ENCODE data around the gene ZC3H13. TPM values are rescaled to one million over a fixed set of nuclear protein-coding genes. Genes with fewer than 3 reads are reported as not detected.

The ZC3H13 gene
- total and polyA plus RNA-seq, 9 donors, result 21.0 to 50.0 (median 39.2) TPM

- Histone ChIP-seq H3K27ac (ENCODE audit: low read length) (peak overlapping the region; percentile 33), H3K4me1 (ENCODE audit: control insufficient read depth, insufficient read depth, low read length) (no peaks in the 10 kb centered on the region), H3K36me3 (ENCODE audit: control insufficient read depth, insufficient read depth, low read length) (peaks cover 2% of the 10 kb centered on the region), H3K9me3 (replicated peaks; ENCODE audit: control insufficient read depth, low read depth, low read length) (no peaks in the 10 kb centered on the region), H3K4me3 (ENCODE audit: low read length) (no peak overlapping the region), H3K27me3 (ENCODE audit: control insufficient read depth, insufficient read depth, low read length) (no peaks in the 10 kb centered on the region)
- WGBS (ENCODE audit: insufficient coverage), result 100% methylated on average over 1 of the region's 4 CpGs
- peak; percentile 65 for DNase-seq
Observed at GRCh38 chr13:45950386-45951000, 102.1 kb downstream of the ZC3H13 start.

GRCh38 chr13:45949161-45949560, 103.4 kb downstream of the ZC3H13 start:
- Histone ChIP-seq H3K4me1 (ENCODE audit: control insufficient read depth, insufficient read depth, low read length) (no peaks in the 10 kb centered on the region), H3K27ac (ENCODE audit: low read length) (no peak overlapping the region), H3K36me3 (ENCODE audit: control insufficient read depth, insufficient read depth, low read length) (peaks cover 2% of the 10 kb centered on the region), H3K4me3 (ENCODE audit: low read length) (no peak overlapping the region), H3K9me3 (replicated peaks; ENCODE audit: control insufficient read depth, low read depth, low read length) (no peaks in the 10 kb centered on the region), H3K27me3 (ENCODE audit: control insufficient read depth, insufficient read depth, low read length) (no peaks in the 10 kb centered on the region)
- WGBS (ENCODE audit: insufficient coverage), result no CpG with 5 or more reads among the region's 1 CpG
- peak; percentile 34 for DNase-seq

- DNase-seq, result no peak
- H3K4me1 ChIP-seq (ENCODE audit: control insufficient read depth, insufficient read depth, low read length), result no peaks in the 10 kb centered on the region
- H3K27ac ChIP-seq (ENCODE audit: low read length), result no peak overlapping the region
- 94% methylated on average over 2 of the region's 2 CpGs for WGBS (ENCODE audit: insufficient coverage)
- H3K36me3 ChIP-seq (ENCODE audit: control insufficient read depth, insufficient read depth, low read length), result no peaks in the 10 kb centered on the region
- no peaks in the 10 kb centered on the region for H3K27me3 ChIP-seq (ENCODE audit: control insufficient read depth, insufficient read depth, low read length)
- H3K4me3 ChIP-seq (ENCODE audit: low read length), result no peak overlapping the region
- no peaks in the 10 kb centered on the region for H3K9me3 ChIP-seq (replicated peaks; ENCODE audit: control insufficient read depth, low read depth, low read length)
Observed at GRCh38 chr13:45943965-45944364, 108.6 kb downstream of the ZC3H13 start.

GRCh38 chr13:45943120-45943519, 109.4 kb downstream of the ZC3H13 start:
- Histone ChIP-seq H3K4me1 (ENCODE audit: control insufficient read depth, insufficient read depth, low read length) (no peaks in the 10 kb centered on the region), H3K9me3 (replicated peaks; ENCODE audit: control insufficient read depth, low read depth, low read length) (no peaks in the 10 kb centered on the region), H3K27me3 (ENCODE audit: control insufficient read depth, insufficient read depth, low read length) (no peaks in the 10 kb centered on the region), H3K27ac (ENCODE audit: low read length) (no peak overlapping the region), H3K36me3 (ENCODE audit: control insufficient read depth, insufficient read depth, low read length) (no peaks in the 10 kb centered on the region), H3K4me3 (ENCODE audit: low read length) (no peak overlapping the region)
- DNase-seq, result no peak
- WGBS (ENCODE audit: insufficient coverage), result no CpG with 5 or more reads among the region's 2 CpGs

- Histone ChIP-seq H3K4me3 (ENCODE audit: low read length) (no peak overlapping the region), H3K9me3 (replicated peaks; ENCODE audit: control insufficient read depth, low read depth, low read length) (no peaks in the 10 kb centered on the region), H3K27ac (ENCODE audit: low read length) (no peak overlapping the region), H3K27me3 (ENCODE audit: control insufficient read depth, insufficient read depth, low read length) (no peaks in the 10 kb centered on the region), H3K36me3 (ENCODE audit: control insufficient read depth, insufficient read depth, low read length) (no peaks in the 10 kb centered on the region), H3K4me1 (ENCODE audit: control insufficient read depth, insufficient read depth, low read length) (no peaks in the 10 kb centered on the region)
- no peak for DNase-seq
- WGBS (ENCODE audit: insufficient coverage), result 67% methylated on average over 1 of the region's 1 CpG
Observed at GRCh38 chr13:45941261-45941660, 111.3 kb downstream of the ZC3H13 start.

- no peaks in the 10 kb centered on the region for H3K9me3 ChIP-seq (replicated peaks; ENCODE audit: control insufficient read depth, low read depth, low read length)
- no peaks in the 10 kb centered on the region for H3K27me3 ChIP-seq (ENCODE audit: control insufficient read depth, insufficient read depth, low read length)
- H3K36me3 ChIP-seq (ENCODE audit: control insufficient read depth, insufficient read depth, low read length), result no peaks in the 10 kb centered on the region
- H3K27ac ChIP-seq (ENCODE audit: low read length), result no peak overlapping the region
- WGBS (ENCODE audit: insufficient coverage), result no CpG with 5 or more reads among the region's 2 CpGs
- no peak for DNase-seq
- H3K4me3 ChIP-seq (ENCODE audit: low read length), result no peak overlapping the region
- H3K4me1 ChIP-seq (ENCODE audit: control insufficient read depth, insufficient read depth, low read length), result no peaks in the 10 kb centered on the region
Observed at GRCh38 chr13:45940061-45940460, 112.5 kb downstream of the ZC3H13 start.

- no peaks in the 10 kb centered on the region for H3K9me3 ChIP-seq (replicated peaks; ENCODE audit: control insufficient read depth, low read depth, low read length)
- no peaks in the 10 kb centered on the region for H3K36me3 ChIP-seq (ENCODE audit: control insufficient read depth, insufficient read depth, low read length)
- H3K4me1 ChIP-seq (ENCODE audit: control insufficient read depth, insufficient read depth, low read length), result no peaks in the 10 kb centered on the region
- peaks cover 6% of the 10 kb centered on the region for H3K27me3 ChIP-seq (ENCODE audit: control insufficient read depth, insufficient read depth, low read length)
- no peak overlapping the region for H3K4me3 ChIP-seq (ENCODE audit: low read length)
- H3K27ac ChIP-seq (ENCODE audit: low read length), result no peak overlapping the region
- no CpG with 5 or more reads among the region's 4 CpGs for WGBS (ENCODE audit: insufficient coverage)
- no peak for DNase-seq
Observed at GRCh38 chr13:45936621-45937020, 115.9 kb downstream of the ZC3H13 start.

GRCh38 chr13:45934283-45934682, 118.3 kb downstream of the ZC3H13 start:
- no peak overlapping the region for H3K4me3 ChIP-seq (ENCODE audit: low read length)
- H3K36me3 ChIP-seq (ENCODE audit: control insufficient read depth, insufficient read depth, low read length), result no peaks in the 10 kb centered on the region
- no peak overlapping the region for H3K27ac ChIP-seq (ENCODE audit: low read length)
- H3K27me3 ChIP-seq (ENCODE audit: control insufficient read depth, insufficient read depth, low read length), result peaks cover 6% of the 10 kb centered on the region
- H3K4me1 ChIP-seq (ENCODE audit: control insufficient read depth, insufficient read depth, low read length), result no peaks in the 10 kb centered on the region
- WGBS (ENCODE audit: insufficient coverage), result 90% methylated on average over 5 of the region's 5 CpGs
- no peaks in the 10 kb centered on the region for H3K9me3 ChIP-seq (replicated peaks; ENCODE audit: control insufficient read depth, low read depth, low read length)
- DNase-seq, result no peak

- no peak overlapping the region for H3K27ac ChIP-seq (ENCODE audit: low read length)
- H3K27me3 ChIP-seq (ENCODE audit: control insufficient read depth, insufficient read depth, low read length), result peaks cover 6% of the 10 kb centered on the region
- H3K4me3 ChIP-seq (ENCODE audit: low read length), result no peak overlapping the region
- no peaks in the 10 kb centered on the region for H3K9me3 ChIP-seq (replicated peaks; ENCODE audit: control insufficient read depth, low read depth, low read length)
- no peaks in the 10 kb centered on the region for H3K4me1 ChIP-seq (ENCODE audit: control insufficient read depth, insufficient read depth, low read length)
- 69% methylated on average over 17 of the region's 18 CpGs for WGBS (ENCODE audit: insufficient coverage)
- DNase-seq, result no peak
- no peaks in the 10 kb centered on the region for H3K36me3 ChIP-seq (ENCODE audit: control insufficient read depth, insufficient read depth, low read length)
Observed at GRCh38 chr13:45933203-45933908, 119.2 kb downstream of the ZC3H13 start.

GRCh38 chr13:45932676-45933075, 119.9 kb downstream of the ZC3H13 start:
- no peaks in the 10 kb centered on the region for H3K36me3 ChIP-seq (ENCODE audit: control insufficient read depth, insufficient read depth, low read length)
- H3K4me3 ChIP-seq (ENCODE audit: low read length), result no peak overlapping the region
- H3K27me3 ChIP-seq (ENCODE audit: control insufficient read depth, insufficient read depth, low read length), result peaks cover 6% of the 10 kb centered on the region
- WGBS (ENCODE audit: insufficient coverage), result 52% methylated on average over 2 of the region's 3 CpGs
- no peaks in the 10 kb centered on the region for H3K4me1 ChIP-seq (ENCODE audit: control insufficient read depth, insufficient read depth, low read length)
- H3K9me3 ChIP-seq (replicated peaks; ENCODE audit: control insufficient read depth, low read depth, low read length), result no peaks in the 10 kb centered on the region
- peak; percentile 50 for DNase-seq
- H3K27ac ChIP-seq (ENCODE audit: low read length), result no peak overlapping the region
